Mesendoderm (in vitro differentiated cells): ENCODE results near the gene LMOD1.

Experiments
- DNase-seq: peaks from one replicate; pipeline ENCODE4 v3.0.0; 2013
- H2AK5ac ChIP-seq: 2 replicates; pipeline ENCODE4 v1.6.1; 2013; ENCODE audit warnings: low read length, inconsistent platforms
- H2BK120ac ChIP-seq: 2 replicates; pipeline ENCODE4 v1.6.1; 2013; ENCODE audit warnings: low read depth, mild to moderate bottlenecking, low read length, moderate library complexity, mixed read lengths
- H2BK15ac ChIP-seq: replicated peaks from 2 replicates; pipeline ENCODE4 v1.6.1; 2013; ENCODE audit warnings: low read depth, mild to moderate bottlenecking, moderate library complexity
- H2BK5ac ChIP-seq: 2 replicates; pipeline ENCODE4 v1.6.1; 2013; ENCODE audit warnings: low read length, inconsistent platforms
- H3K18ac ChIP-seq: 2 replicates; pipeline ENCODE4 v1.6.1; 2013; ENCODE audit warnings: mild to moderate bottlenecking, low read length, mixed read lengths
- H3K23ac ChIP-seq: one replicate; pipeline ENCODE4 v1.6.1; 2013; ENCODE audit warnings: low read length
- H3K27ac ChIP-seq: 2 replicates; pipeline ENCODE4 v1.5.1; 2013; ENCODE audit warnings: low read depth, mild to moderate bottlenecking, inconsistent platforms, low read length, moderate library complexity
- H3K27me3 ChIP-seq: 2 replicates; pipeline ENCODE4 v1.6.1; 2013; ENCODE audit warnings: low read length, control low read depth, mild to moderate bottlenecking, inconsistent platforms; ENCODE audit not compliant: insufficient read depth, poor library complexity
- H3K36me3 ChIP-seq: 2 replicates; pipeline ENCODE4 v1.6.1; 2013; ENCODE audit warnings: low read length, inconsistent platforms; ENCODE audit not compliant: control insufficient read depth, insufficient read depth
- H3K4ac ChIP-seq: one replicate; pipeline ENCODE4 v1.6.1; 2013; ENCODE audit warnings: low read depth, mild to moderate bottlenecking, low read length, moderate library complexity
- H3K4me1 ChIP-seq: 2 replicates; pipeline ENCODE4 v1.6.1; 2013; ENCODE audit warnings: low read depth, low read length, inconsistent platforms; ENCODE audit not compliant: control insufficient read depth
- H3K4me2 ChIP-seq: 2 replicates; pipeline ENCODE4 v1.6.1; 2013; ENCODE audit warnings: low read length
- H3K4me3 ChIP-seq: 2 replicates; pipeline ENCODE4 v1.5.1; 2013; ENCODE audit warnings: mild to moderate bottlenecking, low read length
- H3K56ac ChIP-seq: one replicate; pipeline ENCODE4 v1.6.1; 2013; ENCODE audit warnings: low read length
- H3K79me1 ChIP-seq: 2 replicates; pipeline ENCODE4 v1.6.1; 2013; ENCODE audit warnings: low read length, inconsistent platforms
- H3K79me2 ChIP-seq: 2 replicates; pipeline ENCODE4 v1.6.1; 2013; ENCODE audit warnings: mild to moderate bottlenecking, low read length; ENCODE audit not compliant: control insufficient read depth, insufficient read depth
- H3K9ac ChIP-seq: 2 replicates; pipeline ENCODE4 v1.6.1; 2013; ENCODE audit warnings: low read length, inconsistent platforms
- H4K5ac ChIP-seq: one replicate; pipeline ENCODE4 v1.6.1; 2013; ENCODE audit warnings: low read length
- H4K8ac ChIP-seq: one replicate; pipeline ENCODE4 v1.6.1; 2013; ENCODE audit warnings: low read depth, mild to moderate bottlenecking, control low read depth, low read length, moderate library complexity
- WGBS: extraction: QIAGEN DNeasy Blood & Tissue Kit; methylation state at CpG from one replicate; pipeline ENCODE4 v1.1.7; 2013; ENCODE audit warnings: low lambda C conversion rate, missing lambda C conversion rate; ENCODE audit not compliant: insufficient coverage; ENCODE audit errors: extremely low coverage; 5-methylcytosine and 5-hydroxymethylcytosine counted together

The LMOD1 gene

DNA sequence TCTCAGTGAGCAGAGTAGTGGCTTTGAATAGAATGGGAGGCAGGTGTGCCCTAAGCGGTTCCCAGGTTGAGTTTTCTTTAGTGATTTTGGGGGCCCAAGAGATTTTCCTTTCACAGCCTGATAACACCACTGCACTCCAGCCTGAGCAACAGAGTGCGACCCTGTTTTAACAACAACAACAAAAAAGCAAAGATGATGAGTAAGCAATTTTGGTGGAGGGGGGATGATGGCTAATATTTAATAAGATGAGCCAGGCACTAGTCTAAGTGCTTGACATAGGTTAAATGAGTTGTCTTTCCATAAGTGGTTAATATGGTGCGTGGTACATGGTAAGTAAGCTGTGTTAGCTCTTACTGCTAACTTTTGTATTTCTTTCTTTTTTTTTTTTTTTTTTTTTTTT, 38.1 kb upstream of the LMOD1 start:
- Histone ChIP-seq H2AK5ac (no peak overlapping the region), H4K5ac (no peak overlapping the region), H3K4me2 (no peak overlapping the region), H3K27me3 (no peaks in the 10 kb centered on the region), H2BK120ac (no peak overlapping the region), H3K23ac (no peak overlapping the region), H4K8ac (no peak overlapping the region), H3K36me3 (peaks cover 1% of the 10 kb centered on the region), H2BK15ac (no peak overlapping the region), H3K18ac (no peak overlapping the region), H3K79me1 (peaks cover 5% of the 10 kb centered on the region), H3K27ac (no peak overlapping the region), H3K4me1 (no peaks in the 10 kb centered on the region), H3K56ac (no peak overlapping the region), H3K9ac (no peak overlapping the region), H3K4ac (no peak overlapping the region), H2BK5ac (no peak overlapping the region), H3K79me2 (peaks cover 11% of the 10 kb centered on the region), H3K4me3 (no peak overlapping the region)
- no CpG with 5 or more reads among the region's 3 CpGs for WGBS
- peak; percentile 13 for DNase-seq

DNA sequence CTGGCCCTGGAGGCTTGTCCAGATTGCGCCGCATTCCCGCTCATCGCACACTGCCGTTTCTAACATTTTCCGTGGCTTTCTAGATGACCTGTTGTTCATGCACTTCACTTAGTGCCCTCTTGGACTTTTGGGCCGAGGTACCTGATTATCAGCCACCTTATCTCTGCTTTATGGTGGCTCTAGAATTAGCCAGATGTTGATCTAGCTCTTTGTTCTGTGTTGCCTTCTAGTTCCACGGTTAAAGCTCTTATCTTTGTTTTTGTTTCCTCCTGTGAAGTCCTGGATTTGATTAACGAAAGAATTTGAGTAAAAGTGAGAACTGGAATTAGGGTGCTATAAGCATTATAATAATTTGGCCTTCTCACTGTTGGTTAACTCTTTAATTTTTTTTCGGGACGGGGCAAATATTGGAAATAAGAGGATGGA, 37.0 kb upstream of the LMOD1 start:
- H2AK5ac ChIP-seq, result no peak overlapping the region
- no peaks in the 10 kb centered on the region for H3K4me1 ChIP-seq
- no peaks in the 10 kb centered on the region for H3K27me3 ChIP-seq
- no peak overlapping the region for H4K8ac ChIP-seq
- peaks cover 5% of the 10 kb centered on the region for H3K79me1 ChIP-seq
- H3K4ac ChIP-seq, result no peak overlapping the region
- H2BK5ac ChIP-seq, result no peak overlapping the region
- H3K23ac ChIP-seq, result no peak overlapping the region
- H3K4me3 ChIP-seq, result peak overlapping the region; percentile 83
- no CpG with 5 or more reads among the region's 11 CpGs for WGBS
- no peak overlapping the region for H3K27ac ChIP-seq
- peak overlapping the region; percentile 70 for H3K4me2 ChIP-seq
- no peak overlapping the region for H2BK15ac ChIP-seq
- H3K18ac ChIP-seq, result peak overlapping the region; percentile 6
- peak overlapping the region; percentile 91 for H3K56ac ChIP-seq
- no peak overlapping the region for H2BK120ac ChIP-seq
- peak overlapping the region; percentile 88 for H3K9ac ChIP-seq
- no peaks in the 10 kb centered on the region for H3K36me3 ChIP-seq
- no peak overlapping the region for H4K5ac ChIP-seq
- DNase-seq, result no peak
- peaks cover 11% of the 10 kb centered on the region for H3K79me2 ChIP-seq

DNA sequence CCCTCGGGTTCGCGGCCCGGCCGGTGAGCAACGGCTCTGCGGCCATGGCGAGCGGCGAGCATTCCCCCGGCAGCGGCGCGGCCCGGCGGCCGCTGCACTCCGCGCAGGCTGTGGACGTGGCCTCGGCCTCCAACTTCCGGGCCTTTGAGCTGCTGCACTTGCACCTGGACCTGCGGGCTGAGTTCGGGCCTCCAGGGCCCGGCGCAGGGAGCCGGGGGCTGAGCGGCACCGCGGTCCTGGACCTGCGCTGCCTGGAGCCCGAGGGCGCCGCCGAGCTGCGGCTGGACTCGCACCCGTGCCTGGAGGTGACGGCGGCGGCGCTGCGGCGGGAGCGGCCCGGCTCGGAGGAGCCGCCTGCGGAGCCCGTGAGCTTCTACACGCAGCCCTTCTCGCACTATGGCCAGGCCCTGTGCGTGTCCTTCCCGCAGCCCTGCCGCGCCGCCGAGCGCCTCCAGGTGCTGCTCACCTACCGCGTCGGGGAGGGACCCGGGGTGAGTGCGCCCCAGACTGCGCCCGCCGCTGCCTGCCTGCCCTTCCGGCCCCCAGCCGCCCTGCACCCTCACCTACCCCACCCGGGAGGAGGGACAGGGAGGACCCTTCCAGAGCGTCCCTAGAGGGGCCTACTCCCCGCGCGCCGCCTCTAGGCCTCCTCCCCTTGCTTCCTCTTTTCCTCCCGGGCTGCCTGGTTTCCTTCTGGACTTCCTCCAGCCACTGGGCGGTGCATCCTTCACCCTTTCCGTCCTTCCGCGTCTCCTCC, 36.5 kb upstream of the LMOD1 start, which contains the start of gene RNPEP:
TSS of gene RNPEP (plus strand) at position 26 of the 757 bp plus-strand sequence. CDS start at position 45, 19 bp downstream.
- H2BK120ac ChIP-seq, result no peak within 1 kb of the TSS
- no peaks in the 10 kb centered on the region for H3K4me1 ChIP-seq
- H3K4me2 ChIP-seq, result peak within 1 kb of the TSS; percentile 70
- H2AK5ac ChIP-seq, result no peak within 1 kb of the TSS
- H3K36me3 ChIP-seq, result no peaks in the 10 kb centered on the region
- peak within 1 kb of the TSS; percentile 58 for H2BK5ac ChIP-seq
- peak within 1 kb of the TSS; percentile 88 for H3K9ac ChIP-seq
- H4K8ac ChIP-seq, result no peak within 1 kb of the TSS
- H3K79me1 ChIP-seq, result peaks cover 5% of the 10 kb centered on the region
- H3K56ac ChIP-seq, result peak within 1 kb of the TSS; percentile 91
- peak within 1 kb of the TSS; percentile 83 for H3K4me3 ChIP-seq
- H2BK15ac ChIP-seq, result no peak within 1 kb of the TSS
- H4K5ac ChIP-seq, result no peak within 1 kb of the TSS
- H3K27me3 ChIP-seq, result no peaks in the 10 kb centered on the region
- H3K23ac ChIP-seq, result no peak within 1 kb of the TSS
- DNase-seq, result peak; percentile 84
- H3K4ac ChIP-seq, result peak within 1 kb of the TSS; percentile 63
- H3K79me2 ChIP-seq, result peaks cover 11% of the 10 kb centered on the region
- WGBS, result no CpG with 5 or more reads among the region's 80 CpGs
- peak within 1 kb of the TSS; percentile 18 for H3K27ac ChIP-seq
- H3K18ac ChIP-seq, result peak within 1 kb of the TSS; percentile 84

DNA sequence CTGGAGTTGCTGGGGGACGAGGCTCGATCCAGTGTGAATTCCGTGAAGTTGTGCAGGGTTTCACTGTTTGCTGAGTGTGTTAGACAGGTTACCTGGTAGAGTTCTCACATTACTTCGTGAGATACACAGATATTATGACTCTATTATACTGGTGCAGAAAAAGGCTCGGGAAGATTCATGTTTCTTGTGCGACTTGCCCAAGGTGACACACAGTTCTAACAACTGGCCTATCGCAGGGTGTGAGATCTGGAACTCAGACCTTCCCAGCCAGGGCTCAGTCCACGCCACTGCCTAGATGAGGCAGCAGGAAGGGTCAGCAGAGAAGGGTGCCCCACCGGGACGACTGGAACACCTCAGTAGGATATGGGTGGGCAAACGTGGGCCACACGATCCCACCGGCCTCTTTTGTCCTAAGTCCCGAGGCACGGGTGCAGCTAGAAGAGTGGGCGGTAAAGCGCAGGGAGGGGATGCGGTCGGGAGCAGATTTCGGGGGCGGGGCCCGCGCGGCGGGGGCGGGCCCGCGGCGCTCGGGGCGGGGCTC, 35.8 kb upstream of the LMOD1 start:
- DNase-seq, result no peak
- no peak overlapping the region for H3K27ac ChIP-seq
- peaks cover 11% of the 10 kb centered on the region for H3K79me2 ChIP-seq

DNA sequence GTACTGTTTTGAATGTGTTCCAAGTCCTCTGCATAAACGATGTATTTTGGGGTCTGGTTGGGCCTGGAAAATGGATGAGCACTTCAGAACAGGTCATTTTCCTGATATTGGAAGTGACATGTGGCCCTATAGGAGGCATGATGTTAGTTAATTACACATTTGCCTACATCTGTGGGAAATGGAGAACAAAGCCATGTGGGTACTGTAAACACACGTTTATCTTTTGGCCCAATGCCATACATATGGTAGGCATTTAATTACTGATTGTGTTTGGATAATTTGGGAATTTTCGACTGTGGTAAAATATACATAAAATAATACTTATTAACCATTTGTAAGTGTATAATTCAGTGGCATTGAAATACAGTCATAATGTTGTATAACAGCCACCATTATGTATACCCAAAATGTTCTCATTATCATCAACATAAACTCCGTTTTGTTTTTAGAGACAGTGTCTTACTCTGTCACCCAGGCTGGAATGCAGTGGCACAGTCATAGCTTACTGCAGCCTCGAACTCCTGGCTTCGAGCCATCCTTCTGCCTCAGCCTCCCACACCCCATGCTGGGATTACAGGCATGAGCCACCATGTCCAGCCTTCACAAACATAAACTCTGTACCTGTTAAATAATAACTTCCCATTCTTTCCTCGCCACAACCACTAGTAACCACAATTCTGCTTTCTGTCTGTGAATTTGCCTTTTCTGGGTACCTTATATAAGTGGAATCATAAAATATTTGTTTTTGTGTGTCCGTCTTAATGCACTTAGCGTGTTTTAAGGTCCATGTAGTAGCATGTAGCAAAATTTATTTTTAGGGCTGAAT, 24.2 kb upstream of the LMOD1 start:
- no peaks in the 10 kb centered on the region for H3K79me2 ChIP-seq
- no peak overlapping the region for H3K18ac ChIP-seq
- H4K5ac ChIP-seq, result no peak overlapping the region
- H3K4ac ChIP-seq, result no peak overlapping the region
- no peaks in the 10 kb centered on the region for H3K27me3 ChIP-seq
- H2BK15ac ChIP-seq, result no peak overlapping the region
- no peaks in the 10 kb centered on the region for H3K79me1 ChIP-seq
- no peak for DNase-seq
- no peak overlapping the region for H3K27ac ChIP-seq
- H2AK5ac ChIP-seq, result no peak overlapping the region
- H3K56ac ChIP-seq, result no peak overlapping the region
- H3K4me1 ChIP-seq, result no peaks in the 10 kb centered on the region
- H3K9ac ChIP-seq, result no peak overlapping the region
- no peaks in the 10 kb centered on the region for H3K36me3 ChIP-seq
- H2BK5ac ChIP-seq, result no peak overlapping the region
- no peak overlapping the region for H3K4me2 ChIP-seq
- H3K4me3 ChIP-seq, result no peak overlapping the region
- no peak overlapping the region for H4K8ac ChIP-seq
- WGBS, result no CpG with 5 or more reads among the region's 9 CpGs
- no peak overlapping the region for H2BK120ac ChIP-seq
- H3K23ac ChIP-seq, result no peak overlapping the region

More for the DNA sequence above, 35.8 kb upstream of the LMOD1 start:
- Histone ChIP-seq H2BK15ac (no peak overlapping the region), H3K9ac (peak overlapping the region; percentile 74), H3K4me1 (no peaks in the 10 kb centered on the region), H2BK120ac (no peak overlapping the region), H3K27me3 (no peaks in the 10 kb centered on the region), H3K4ac (no peak overlapping the region), H3K56ac (peak overlapping the region; percentile 85), H3K4me3 (no peak overlapping the region), H3K18ac (no peak overlapping the region), H2BK5ac (no peak overlapping the region), H3K79me1 (peaks cover 5% of the 10 kb centered on the region), H3K4me2 (peak overlapping the region; percentile 65), H2AK5ac (no peak overlapping the region), H4K5ac (no peak overlapping the region), H4K8ac (no peak overlapping the region), H3K23ac (no peak overlapping the region), H3K36me3 (no peaks in the 10 kb centered on the region)
- WGBS, result no CpG with 5 or more reads among the region's 31 CpGs
